Peyer's patch (tissue), 4 donors: ENCODE data around the gene PCGF3. TPM values are rescaled to one million over a fixed set of nuclear protein-coding genes. Genes with fewer than 3 reads are reported as not detected.
"Not testable (repeated sequence)": the region's sequence is repeated elsewhere in the genome, so short reads cannot be mapped to it uniquely, and the experiment has no call there.

Source experiments
- DNase-seq, 3 donors: peaks; one replicate each; pipeline ENCODE4 v3.0.0-alpha.2; 2017 to 2019
- H3K27ac ChIP-seq, 4 donors: fragments of 200-600 bp; sonication (generic); one replicate each; pipeline ENCODE4 v1.5.1; 2016 to 2019
- H3K27me3 ChIP-seq, 2 donors: fragments of 200-600 bp; sonication (generic); one replicate each; pipeline ENCODE4 v1.5.1; 2019
- H3K36me3 ChIP-seq, 3 donors: fragments of 200-600 bp; sonication (generic); one replicate each; pipeline ENCODE4 v1.5.1; 2016 to 2019
- H3K4me1 ChIP-seq, 4 donors: fragments of 200-600 bp; sonication (generic); one replicate each; pipeline ENCODE4 v1.5.1; 2016 to 2019
- H3K4me3 ChIP-seq, 4 donors: fragments of 200-600 bp; sonication (generic); 1 replicate in 3 of 4; 2 replicates in 1 of 4; pipeline ENCODE4 v1.5.1; 2016 to 2019; ENCODE audit warnings: mild to moderate bottlenecking in 1 of 4
- H3K9me3 ChIP-seq, 4 donors: fragments of 200-600 bp; sonication (generic); one replicate each; pipeline ENCODE4 v1.5.1; 2016 to 2019; ENCODE audit warnings: mild to moderate bottlenecking in 1 of 4
- CTCF ChIP-seq, 6 experiments: fragments of 450-650 bp in 4 of 6; fragments of 200-600 bp in 2 of 6; sonication (generic) in 1 of 6; IDR thresholded peaks; one replicate each; pipeline ENCODE4 v1.5.1; 2017 to 2019; ENCODE audit warnings: antibody characterized with exemption in 6 of 6, mild to moderate bottlenecking in 3 of 6, moderate library complexity in 1 of 6
- POLR2A ChIP-seq, 2 donors: fragments of 450-650 bp; IDR thresholded peaks; one replicate each; pipeline ENCODE4 v1.5.1; 2017; ENCODE audit warnings: antibody characterized with exemption in 2 of 2, mild to moderate bottlenecking in 2 of 2, moderate library complexity in 2 of 2
- total RNA-seq, 4 donors: library from RNA; depleted of rRNA; stranded (reverse); fragments of >200 nt; gene quantifications; one replicate each; pipeline ENCODE4 v1.1.0, GENCODE V29; 2016

Gene PCGF3
- total RNA-seq, 4 donors from 2014 or later, result 58.3 to 168 (median 93.0) TPM

DNA sequence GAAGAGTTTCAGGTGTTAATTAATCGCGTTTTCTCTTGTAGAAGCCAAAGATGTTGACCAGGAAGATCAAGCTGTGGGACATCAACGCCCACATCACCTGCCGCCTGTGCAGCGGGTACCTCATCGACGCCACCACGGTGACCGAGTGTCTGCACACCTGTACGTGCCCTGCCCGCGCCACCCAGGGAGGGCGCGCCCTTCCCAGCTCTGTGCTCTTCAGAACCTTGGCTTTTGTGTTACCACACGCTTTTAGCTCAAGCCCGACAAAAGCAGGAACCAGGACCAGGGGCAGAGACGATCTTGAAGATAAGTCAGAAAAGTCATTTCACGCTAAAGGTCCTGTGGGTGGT lies 28.0 kb downstream of the PCGF3 start:
- Histone ChIP-seq H3K4me3 (no peak overlapping the region), H3K27ac (no peak overlapping the region), H3K9me3 (no peaks in the 10 kb centered on the region), H3K27me3 (no peaks in the 10 kb centered on the region), H3K4me1 (no peaks in the 10 kb centered on the region), H3K36me3 (peaks cover 0 to 73% (median 4%) of the 10 kb centered on the region in 3 donors)
- TF ChIP-seq POLR2A (IDR thresholded peaks at IDR 0.05) (no peak), CTCF (IDR thresholded peaks at IDR 0.05) (no peak)
- no peak for DNase-seq

DNA sequence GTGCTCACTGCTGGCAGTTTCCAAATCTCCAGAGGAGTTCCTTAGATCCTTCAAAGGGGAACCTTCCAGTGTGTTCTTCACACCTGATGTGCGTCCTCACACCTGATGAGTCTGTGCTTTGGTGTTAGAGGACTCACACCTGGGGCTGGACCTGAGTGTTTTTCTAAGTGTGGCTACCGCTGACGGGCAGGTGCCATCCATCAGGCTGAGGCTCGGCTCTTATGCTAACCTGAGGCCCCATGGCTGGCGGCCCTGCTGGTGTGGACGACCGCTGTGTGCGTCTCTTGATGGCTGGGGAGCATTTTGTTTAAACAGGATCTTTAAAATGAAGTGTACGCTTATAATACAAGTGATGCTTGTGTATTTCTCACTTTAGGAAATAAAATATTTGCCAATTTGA lies 28.4 kb downstream of the PCGF3 start:
- no peak overlapping the region for H3K4me3 ChIP-seq
- H3K27ac ChIP-seq, result no peak overlapping the region
- H3K27me3 ChIP-seq, result no peaks in the 10 kb centered on the region
- no peak for DNase-seq
- peaks cover 0 to under 1% (median 0%) of the 10 kb centered on the region in 4 donors for H3K4me1 ChIP-seq
- H3K36me3 ChIP-seq, result peaks cover 0 to 73% (median 4%) of the 10 kb centered on the region in 3 donors
- TF ChIP-seq CTCF (IDR thresholded peaks at IDR 0.05), result no peak
- no peak for TF ChIP-seq POLR2A (IDR thresholded peaks at IDR 0.05)
- no peaks in the 10 kb centered on the region for H3K9me3 ChIP-seq

GRCh38 chr4:734951-735350 lies 29.3 kb downstream of the PCGF3 start:
- TF ChIP-seq CTCF (IDR thresholded peaks at IDR 0.05) (no peak), POLR2A (IDR thresholded peaks at IDR 0.05) (no peak)
- DNase-seq, result no peak
- Histone ChIP-seq H3K4me3 (no peak overlapping the region), H3K4me1 (peaks cover 0 to 9% (median 0%) of the 10 kb centered on the region in 4 donors), H3K9me3 (no peaks in the 10 kb centered on the region), H3K27me3 (no peaks in the 10 kb centered on the region), H3K27ac (no peak overlapping the region), H3K36me3 (peaks cover 0 to 81% (median 4%) of the 10 kb centered on the region in 3 donors)

GRCh38 chr4:735583-735982 lies 30.0 kb downstream of the PCGF3 start:
- H3K27ac ChIP-seq, result no peak overlapping the region
- peaks cover 0 to 9% (median 0%) of the 10 kb centered on the region in 4 donors for H3K4me1 ChIP-seq
- TF ChIP-seq CTCF (IDR thresholded peaks at IDR 0.05), result no peak
- no peak for TF ChIP-seq POLR2A (IDR thresholded peaks at IDR 0.05)
- H3K27me3 ChIP-seq, result no peaks in the 10 kb centered on the region
- no peaks in the 10 kb centered on the region for H3K9me3 ChIP-seq
- H3K4me3 ChIP-seq, result no peak overlapping the region
- DNase-seq, result no peak
- peaks cover 0 to 79% (median 4%) of the 10 kb centered on the region in 3 donors for H3K36me3 ChIP-seq

DNA sequence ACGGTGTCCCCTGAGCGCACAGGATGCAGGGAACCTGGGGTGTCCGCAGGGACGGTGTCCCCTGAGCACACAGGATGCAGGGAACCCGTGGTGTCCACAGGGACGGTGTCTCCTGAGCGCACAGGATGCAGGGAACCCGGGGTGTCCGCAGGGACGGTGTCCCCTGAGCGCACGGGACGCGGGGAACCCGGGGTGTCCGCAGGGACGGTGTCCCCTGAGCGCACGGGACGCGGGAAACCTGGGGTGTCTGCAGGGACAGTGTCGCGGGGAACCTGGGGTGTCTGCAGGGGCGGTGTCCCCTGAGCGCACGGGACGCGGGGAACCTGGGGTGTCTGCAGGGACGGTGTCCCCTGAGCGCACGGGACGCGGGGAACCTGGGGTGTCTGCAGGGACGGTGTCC lies 30.9 kb downstream of the PCGF3 start:
- H3K9me3 ChIP-seq, H3K4me3 ChIP-seq, DNase-seq, H3K27ac ChIP-seq, H3K4me1 ChIP-seq, H3K27me3 ChIP-seq: not testable (repeated sequence)
- H3K36me3 ChIP-seq, result peaks cover 0 to 79% (median 4%) of the 10 kb centered on the region in 3 donors

DNA sequence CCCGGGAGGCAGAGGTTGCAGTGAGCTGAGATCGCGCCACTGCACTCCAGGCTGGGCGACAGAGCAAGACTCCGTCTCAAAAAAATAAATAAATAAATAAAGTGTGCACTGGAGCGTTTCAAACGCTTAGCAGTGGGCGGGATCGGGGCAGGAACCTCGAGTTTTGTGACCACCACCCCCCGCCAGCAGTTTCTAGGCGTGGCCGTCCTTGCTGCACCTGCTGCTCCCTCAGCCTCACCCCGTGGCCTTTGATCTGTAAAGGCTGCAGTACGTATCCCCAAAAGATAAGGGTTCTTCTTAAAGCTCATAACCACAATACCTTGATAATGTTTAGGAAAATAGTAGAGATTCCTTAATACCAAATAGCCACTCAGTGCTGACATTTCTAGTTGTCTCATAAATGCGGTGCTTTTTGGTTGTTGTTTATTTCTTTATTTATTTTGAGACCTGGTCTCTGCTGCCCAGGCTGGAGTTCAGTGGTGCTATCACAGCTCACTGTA lies 33.2 kb downstream of the PCGF3 start:
- Histone ChIP-seq H3K27ac (peak overlapping the region in 3 of 4 donors; percentile 26 to 79 (median 43)), H3K27me3 (no peaks in the 10 kb centered on the region), H3K36me3 (peaks cover 0 to 65% (median 4%) of the 10 kb centered on the region in 3 donors), H3K4me1 (peaks cover 0 to 9% (median 0%) of the 10 kb centered on the region in 4 donors), H3K4me3 (no peak overlapping the region), H3K9me3 (no peaks in the 10 kb centered on the region)
- peak in 2 of 3 donors; percentile 84 to 86 for DNase-seq
- TF ChIP-seq POLR2A (IDR thresholded peaks at IDR 0.05) (no peak), CTCF (IDR thresholded peaks at IDR 0.05) (no peak)
